ENCODE results near the gene AKT3. TPM values are rescaled to one million over a fixed set of nuclear protein-coding genes. Genes with fewer than 3 reads are reported as not detected.

Gene AKT3
- polyA plus RNA-seq, 6 donors from 2014 or later = 2.8 to 6.4 (median 3.5) TPM; not detected in 1

GRCh38 chr1:243440406-243440805 lies 409.6 kb downstream of the AKT3 start:
- Mint-ChIP-seq H3K27me3 (no peaks in the 10 kb centered on the region), H3K27ac (peak overlapping the region in 1 of 6 donors; percentile 4), H3K9me3 (no peaks in the 10 kb centered on the region), H3K4me3 (peak overlapping the region in 1 of 8 donors; percentile 6), H3K36me3 (peaks cover 0 to 4% of the 10 kb centered on the region in 2 donors), H3K4me1 (peaks cover 19 to 34% (median 21%) of the 10 kb centered on the region in 3 donors)
- ATAC-seq (ENCODE audit: low read depth in 2 of 2) (no peak), DNase-seq (no peak)

GRCh38 chr1:243438815-243439214 lies 411.2 kb downstream of the AKT3 start:
- no peaks in the 10 kb centered on the region for H3K27me3 Mint-ChIP-seq

More at GRCh38 chr1:243438815-243439214, 411.2 kb downstream of the AKT3 start:
- H3K36me3 Mint-ChIP-seq = peaks cover 0 to 7% of the 10 kb centered on the region in 2 donors
- DNase-seq (no peak), ATAC-seq (ENCODE audit: low read depth in 2 of 2) (no peak)
- no peak overlapping the region for H3K4me3 Mint-ChIP-seq
- peak overlapping the region in 1 of 6 donors; percentile 1 for H3K27ac Mint-ChIP-seq
- H3K9me3 Mint-ChIP-seq = no peaks in the 10 kb centered on the region
- peaks cover 19 to 28% (median 21%) of the 10 kb centered on the region in 3 donors for H3K4me1 Mint-ChIP-seq

Other genes starting within 250 kb of the AKT3 start
- gene ZBTB18, start 201.0 kb upstream of the AKT3 start, polyA plus RNA-seq (ENCODE audit: low read depth in 6 of 6) = 10 to 100 TPM in 3 of 6 donors, 1 to 10 TPM in 3; 3.4 to 12.0 (median 9.8) TPM